T47D (cell line): ENCODE results near the gene FGF14.

Source experiments
- DNase-seq, 2 experiments: peaks; one replicate each; pipeline versions ENCODE4 v3.0.0 to v3.0.0-alpha.2; 2011 to 2012; ENCODE audit warnings: low read depth in 1 of 2, low spot score in 1 of 2
- JUND ChIP-seq: IDR thresholded peaks from 2 replicates; pipeline ENCODE4 v1.6.1; 2012; ENCODE audit warnings: low read depth
- in situ Hi-C: cut with HindIII; loops from 2 replicates; pipeline ENCODE4 v1.10.0; 2016; ENCODE audit warnings: low sequenced_read_pairs, low pct_unique_long_range_greater_than_20kb

FGF14 gene

GRCh38 chr13:102255409-102255808, 146.4 kb downstream of the FGF14 start:
- in situ Hi-C loops: no loop called here
- no peak for TF ChIP-seq JUND
- DNase-seq: no peak

- in situ Hi-C loops: no loop called here
These were observed 150.0 kb downstream of the FGF14 start for GRCh38 chr13:102251817-102252216.

GRCh38 chr13:102250448-102250847, 151.4 kb downstream of the FGF14 start:
- in situ Hi-C loops: no loop called here
- TF ChIP-seq JUND: no peak
- no peak for DNase-seq

More at GRCh38 chr13:102251817-102252216, 150.0 kb downstream of the FGF14 start:
- no peak for DNase-seq
- no peak for TF ChIP-seq JUND

GRCh38 chr13:102244607-102245227, 157.1 kb downstream of the FGF14 start:
- no peak for DNase-seq
- in situ Hi-C loops: no loop called here
- TF ChIP-seq JUND: no peak

DNA sequence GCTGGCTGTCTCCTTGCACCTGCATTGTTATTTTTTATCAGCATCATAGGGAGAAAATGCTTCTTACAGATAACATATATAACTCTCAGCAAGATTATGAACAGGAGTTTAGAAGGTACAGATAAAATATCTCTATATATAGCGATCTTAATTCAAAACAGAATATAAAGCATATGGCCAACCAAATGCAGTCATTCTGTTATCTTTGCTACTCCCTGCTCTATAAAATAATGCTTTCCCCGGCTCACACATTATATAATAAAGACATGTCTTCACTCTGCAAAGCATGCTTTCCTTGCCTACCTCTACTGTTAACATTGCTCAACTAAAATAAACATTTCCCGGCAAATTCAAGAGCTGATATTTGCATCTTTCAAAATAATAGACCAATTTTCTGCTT, 161.7 kb downstream of the FGF14 start:
- no peak for DNase-seq
- no peak for TF ChIP-seq JUND
- in situ Hi-C loops: no loop called here

DNA sequence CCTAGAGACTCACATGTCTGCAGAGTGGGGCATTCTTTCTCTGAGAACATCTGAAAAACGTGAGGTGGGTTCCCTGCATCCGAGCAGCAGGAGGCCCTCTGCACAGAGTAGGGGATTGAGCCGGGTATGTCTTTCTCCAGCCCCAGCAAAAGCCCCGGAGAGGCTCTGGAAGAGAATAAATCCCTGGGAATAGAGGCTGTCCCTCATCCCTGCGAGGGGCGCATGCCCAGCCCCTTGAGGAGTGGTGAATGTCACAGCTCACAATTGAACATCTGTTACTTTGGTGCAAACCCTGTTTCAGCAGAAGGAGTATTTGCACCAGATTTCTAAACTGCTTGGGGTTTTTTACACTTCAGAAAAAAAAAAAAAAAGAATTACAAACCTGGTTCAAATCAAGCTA, 164.6 kb downstream of the FGF14 start:
- TF ChIP-seq JUND: no peak
- in situ Hi-C loops: no loop called here
- DNase-seq: no peak

DNA sequence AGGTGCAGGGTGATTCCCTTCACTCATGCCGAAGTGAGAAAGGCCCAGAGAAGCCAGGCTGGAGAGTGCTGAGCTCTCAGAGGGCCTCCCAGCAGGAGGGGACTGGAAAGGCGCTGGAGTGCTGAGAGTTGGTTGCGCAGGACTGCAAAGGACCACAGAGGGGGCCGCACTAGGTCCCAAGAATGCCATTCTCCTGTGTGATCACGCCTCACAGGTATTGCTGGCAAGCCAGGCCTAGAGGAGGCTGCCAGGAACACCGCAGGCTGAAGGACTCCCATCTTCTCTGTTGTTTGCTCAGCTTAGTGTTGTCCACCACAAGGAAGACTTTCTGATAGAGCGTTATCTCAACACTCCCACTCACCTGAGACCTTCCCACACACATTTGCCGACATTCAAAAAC, 165.0 kb downstream of the FGF14 start:
- DNase-seq: no peak
- no peak for TF ChIP-seq JUND
- in situ Hi-C loops: no loop called here

- no peak for TF ChIP-seq JUND
- peak in 1 of 2 experiments; percentile 16 for DNase-seq
- in situ Hi-C loops: no loop called here
These were observed 165.5 kb downstream of the FGF14 start for GRCh38 chr13:102236341-102236740.

- in situ Hi-C loops: no loop called here
- no peak for TF ChIP-seq JUND
- peak in 1 of 2 experiments; percentile 48 for DNase-seq
These were observed 166.2 kb downstream of the FGF14 start for GRCh38 chr13:102235689-102236088.

GRCh38 chr13:102234618-102235017, 167.2 kb downstream of the FGF14 start:
- DNase-seq: no peak
- TF ChIP-seq JUND: no peak
- in situ Hi-C loops: no loop called here

GRCh38 chr13:102233566-102234208, 168.2 kb downstream of the FGF14 start:
- DNase-seq: peak in 1 of 2 experiments; percentile 38
- no peak for TF ChIP-seq JUND
- in situ Hi-C loops: no loop called here

DNA sequence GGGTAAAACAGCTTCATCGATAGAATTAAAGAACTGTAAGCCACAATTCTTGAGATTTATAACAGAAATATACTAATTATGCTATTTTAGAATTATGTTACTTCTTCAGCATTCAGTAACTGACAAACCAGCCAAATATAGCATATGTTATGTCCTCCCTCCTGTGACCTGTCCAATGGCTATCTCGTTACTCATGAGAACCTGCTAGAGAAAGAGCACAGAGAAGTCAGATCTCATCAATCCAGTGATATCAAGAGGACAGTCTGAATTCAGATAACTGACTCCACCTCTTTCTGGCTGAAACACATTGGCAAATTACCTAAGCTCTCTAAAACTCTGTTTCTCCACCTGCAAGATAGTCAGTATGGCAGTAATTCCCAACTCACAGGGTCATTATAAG, 170.4 kb downstream of the FGF14 start:
- in situ Hi-C loops: no loop called here
- TF ChIP-seq JUND: no peak
- no peak for DNase-seq

GRCh38 chr13:102227741-102228140, 174.1 kb downstream of the FGF14 start:
- TF ChIP-seq JUND: no peak
- no peak for DNase-seq
- in situ Hi-C loops: no loop called here

DNA sequence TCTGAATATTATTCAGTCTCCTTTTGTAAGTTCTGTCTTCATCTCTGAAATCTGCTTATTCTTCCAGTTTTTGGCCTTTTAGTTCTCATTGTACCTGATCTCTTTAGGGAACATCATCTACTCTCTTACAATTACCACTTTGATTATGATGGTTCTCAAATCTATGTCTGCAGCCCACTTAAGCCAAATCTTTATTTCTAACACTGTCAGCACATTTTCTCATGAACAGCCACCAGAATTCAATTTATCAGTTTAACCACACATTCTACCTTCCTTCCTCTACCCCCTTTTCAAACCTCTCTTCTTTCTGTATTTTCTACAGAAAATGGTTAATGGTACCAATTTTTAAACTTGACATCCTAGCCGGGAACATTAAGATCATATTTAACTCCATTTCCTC, 175.3 kb downstream of the FGF14 start:
- no peak for TF ChIP-seq JUND
- in situ Hi-C loops: no loop called here
- no peak for DNase-seq
